H7 (cell line): Measurements from ENCODE around the gene WDR7. TPM values are rescaled to one million over a fixed set of nuclear protein-coding genes. Genes with fewer than 3 reads are reported as not detected.

ENCODE experiments used
- DNase-seq: peaks from one replicate; pipeline ENCODE4 v3.0.0; 2012
- H3K27me3 ChIP-seq: 2 replicates; pipeline ENCODE4 v1.6.0; 2011; ENCODE audit warnings: mild to moderate bottlenecking, low read length; ENCODE audit not compliant: control insufficient read depth, insufficient read depth
- H3K36me3 ChIP-seq: replicated peaks from 2 replicates; pipeline ENCODE4 v1.5.1; 2011; ENCODE audit warnings: low read length; ENCODE audit not compliant: control insufficient read depth, insufficient read depth
- H3K4me3 ChIP-seq: 2 replicates; pipeline ENCODE4 v1.5.1; 2011; ENCODE audit warnings: low read depth, mild to moderate bottlenecking, control low read depth, low read length, moderate library complexity; ENCODE audit not compliant: insufficient read depth
- total RNA-seq: library from RNA; depleted of rRNA; stranded (reverse); fragments of >200 nt; shearing (Covaris generic); gene quantifications from 2 replicates; pipeline ENCODE4 v1.2.3, GENCODE V29; 2014

WDR7 gene
- total RNA-seq, 1 experiment from 2014 or later: 6.2 TPM

DNA sequence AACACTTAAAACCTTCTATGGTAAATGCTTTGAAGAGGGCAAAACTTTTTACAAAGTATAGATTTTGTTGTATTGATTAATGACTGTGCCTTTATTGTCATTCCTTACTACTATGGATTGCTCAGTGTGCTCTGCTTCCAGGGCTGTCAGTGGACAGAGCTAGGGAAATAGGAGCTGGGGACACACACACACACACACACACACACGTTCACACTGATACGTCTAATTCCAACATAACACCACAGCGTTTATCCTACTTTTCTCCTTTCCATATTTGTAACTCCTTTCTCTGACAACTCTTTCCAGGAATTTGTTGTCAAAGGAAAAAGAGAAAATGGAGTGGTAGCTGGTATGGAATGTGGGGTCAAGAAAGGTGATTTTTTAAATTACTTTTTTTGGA, 21.8 kb downstream of the WDR7 start:
- DNase-seq: no peak
- Histone ChIP-seq H3K36me3 (no peaks in the 10 kb centered on the region), H3K27me3 (no peaks in the 10 kb centered on the region), H3K4me3 (no peak overlapping the region)

DNA sequence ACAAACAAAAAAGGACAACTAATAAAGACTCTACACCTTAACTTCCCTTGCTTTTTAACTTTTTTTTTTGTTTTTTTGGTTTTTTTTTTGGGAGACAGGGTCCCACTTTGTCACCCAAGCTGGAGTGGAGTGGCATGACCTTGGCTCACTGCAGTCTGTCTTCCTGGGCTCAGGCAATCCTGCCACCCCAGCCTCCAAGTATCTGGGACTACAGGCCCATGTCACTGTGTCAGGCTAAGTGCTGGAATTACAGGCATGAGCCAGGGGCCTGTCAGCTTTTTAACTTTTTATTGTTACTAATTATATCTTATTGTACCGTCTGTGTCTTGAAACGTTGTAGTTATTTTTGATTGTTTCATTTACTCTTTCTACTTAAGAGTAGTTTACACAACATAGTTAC, 25.5 kb downstream of the WDR7 start:
- H3K27me3 ChIP-seq: no peaks in the 10 kb centered on the region
- no peak overlapping the region for H3K4me3 ChIP-seq
- DNase-seq: no peak
- no peaks in the 10 kb centered on the region for H3K36me3 ChIP-seq

DNA sequence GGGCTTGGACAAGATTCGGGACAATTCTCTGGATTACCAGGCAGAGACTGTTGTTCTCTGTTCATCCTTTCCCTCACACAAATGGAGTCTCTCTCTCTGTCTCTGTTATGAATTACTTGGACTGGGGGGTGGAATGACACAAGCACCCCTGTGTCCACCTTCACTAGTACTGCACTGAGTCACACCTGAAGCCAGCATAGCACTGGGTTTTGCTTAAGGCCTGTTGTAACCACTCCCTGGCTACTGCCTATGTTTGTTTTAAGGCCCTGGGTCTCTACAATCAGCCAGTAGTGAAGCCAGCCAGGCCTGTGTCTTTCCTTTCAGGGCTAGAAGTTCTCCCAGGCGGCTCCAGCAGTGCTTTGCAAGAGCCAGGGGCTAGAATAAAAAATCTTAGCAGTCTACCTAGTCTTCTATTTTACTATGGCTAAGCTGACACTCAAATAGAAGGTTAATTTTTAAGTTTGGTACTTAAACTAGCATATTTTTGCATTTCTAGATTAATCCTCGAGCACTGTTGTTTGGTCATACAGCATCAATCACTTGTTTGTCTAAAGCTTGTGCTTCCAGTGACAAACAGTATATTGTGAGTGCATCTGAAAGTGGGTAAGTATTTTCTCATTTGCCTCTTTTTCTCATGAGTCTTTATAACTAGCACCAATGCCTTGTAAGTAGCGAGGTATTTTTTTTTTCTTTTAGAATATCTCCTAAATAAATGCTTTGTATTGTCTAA, 27.8 kb downstream of the WDR7 start:
- Histone ChIP-seq H3K27me3 (no peaks in the 10 kb centered on the region), H3K36me3 (no peaks in the 10 kb centered on the region), H3K4me3 (no peak overlapping the region)
- no peak for DNase-seq

DNA sequence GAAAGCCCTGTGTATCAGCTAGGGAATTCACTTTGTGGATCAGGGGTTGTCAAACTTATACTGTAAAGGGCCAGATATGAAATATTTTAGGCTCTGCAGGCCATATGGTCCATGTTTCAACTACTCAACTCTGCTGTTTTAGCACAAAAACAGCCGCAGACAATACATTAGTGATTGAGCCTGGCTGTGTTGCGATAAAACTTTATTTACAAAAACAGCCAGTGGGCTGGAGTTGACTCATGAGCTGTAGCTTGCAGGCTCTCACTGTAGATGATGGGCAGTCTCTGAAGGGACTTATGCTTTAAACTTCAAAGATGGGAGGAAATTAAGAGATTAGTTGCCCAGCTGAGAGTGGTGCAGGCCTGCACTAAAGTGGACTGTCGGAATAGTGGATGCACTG, 33.1 kb downstream of the WDR7 start:
- no peaks in the 10 kb centered on the region for H3K36me3 ChIP-seq
- DNase-seq: no peak
- no peaks in the 10 kb centered on the region for H3K27me3 ChIP-seq

DNA sequence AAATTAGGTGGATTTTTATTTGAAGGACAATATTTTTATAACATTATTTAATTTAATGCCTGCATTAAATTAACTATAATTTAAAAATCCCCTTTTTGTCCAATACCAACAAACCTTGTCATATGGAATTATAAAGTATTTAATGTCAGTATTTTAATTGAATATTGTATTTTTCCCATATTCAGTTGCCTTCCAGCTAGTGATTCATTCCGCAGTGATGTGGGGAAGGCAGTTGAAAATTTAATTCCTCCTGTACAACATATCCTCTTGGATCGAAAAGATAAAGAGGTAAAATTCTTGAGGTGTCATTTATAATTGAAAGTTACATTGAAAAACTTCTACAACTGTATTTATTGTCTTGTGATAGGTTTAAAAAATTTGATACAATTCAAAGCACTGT, 40.4 kb downstream of the WDR7 start:
- DNase-seq: no peak
- Histone ChIP-seq H3K27me3 (no peaks in the 10 kb centered on the region), H3K4me3 (no peak overlapping the region), H3K36me3 (no peaks in the 10 kb centered on the region)

More for the DNA sequence above, 33.1 kb downstream of the WDR7 start:
- H3K4me3 ChIP-seq: no peak overlapping the region

DNA sequence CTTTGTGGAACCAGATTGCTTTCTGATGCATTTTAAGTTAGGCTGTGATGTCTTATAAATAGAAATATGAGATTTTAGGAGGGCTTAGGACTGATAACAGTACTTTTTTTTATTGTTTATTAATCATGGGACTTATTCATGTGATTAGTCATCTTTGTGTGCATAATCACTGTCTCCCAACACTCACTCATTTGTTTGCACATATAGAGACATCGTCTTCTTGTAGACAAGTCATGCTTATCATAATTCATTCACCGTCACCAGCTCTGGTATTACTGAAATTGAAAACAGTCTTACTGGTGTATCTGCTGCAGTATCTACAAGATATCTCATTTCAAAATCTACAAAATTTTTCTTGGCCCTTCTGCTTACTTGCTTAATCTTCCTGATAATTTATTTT, 45.8 kb downstream of the WDR7 start:
- H3K36me3 ChIP-seq: no peaks in the 10 kb centered on the region
- H3K27me3 ChIP-seq: no peaks in the 10 kb centered on the region
- no peak overlapping the region for H3K4me3 ChIP-seq
- no peak for DNase-seq

DNA sequence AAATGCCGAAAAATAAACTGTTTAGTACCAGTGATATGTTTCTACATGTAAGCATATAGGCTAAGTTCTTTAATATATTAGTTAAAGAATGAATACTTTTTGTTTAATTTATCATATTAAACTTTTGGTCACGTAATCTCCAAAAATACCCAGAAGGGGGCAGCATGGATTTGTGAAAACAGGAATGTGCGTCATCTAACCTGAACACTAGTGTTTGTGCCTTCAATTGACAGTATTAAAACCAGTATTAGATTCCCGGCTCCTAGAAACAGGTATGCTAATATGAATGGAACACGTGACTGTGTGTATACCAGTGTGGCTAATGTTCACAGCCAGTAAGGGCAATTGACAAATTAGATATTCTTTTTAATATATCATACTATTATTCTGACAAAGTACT, 51.8 kb downstream of the WDR7 start:
- H3K4me3 ChIP-seq: no peak overlapping the region
- no peaks in the 10 kb centered on the region for H3K36me3 ChIP-seq
- DNase-seq: peak; percentile 36
- H3K27me3 ChIP-seq: no peaks in the 10 kb centered on the region

DNA sequence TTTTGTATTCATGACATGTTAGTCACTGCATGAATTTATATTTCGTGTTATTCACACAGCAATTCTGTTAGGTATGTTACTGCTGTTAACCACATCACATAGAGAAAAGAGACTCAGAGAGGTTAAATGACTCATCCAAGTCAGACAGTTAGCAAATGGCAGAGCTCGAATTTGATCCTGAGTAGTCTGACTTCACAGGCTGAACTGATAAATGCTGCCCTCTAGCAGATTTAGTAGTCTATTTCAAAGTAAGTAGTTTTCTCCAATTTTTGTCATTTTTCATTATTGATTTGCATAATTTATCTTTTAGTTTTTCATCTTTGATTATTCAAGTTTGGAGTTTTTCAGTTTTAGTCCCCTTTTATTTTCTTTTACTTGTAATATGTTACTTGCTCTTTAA, 58.3 kb downstream of the WDR7 start:
- Histone ChIP-seq H3K4me3 (no peak overlapping the region), H3K27me3 (no peaks in the 10 kb centered on the region), H3K36me3 (no peaks in the 10 kb centered on the region)
- DNase-seq: peak; percentile 22

DNA sequence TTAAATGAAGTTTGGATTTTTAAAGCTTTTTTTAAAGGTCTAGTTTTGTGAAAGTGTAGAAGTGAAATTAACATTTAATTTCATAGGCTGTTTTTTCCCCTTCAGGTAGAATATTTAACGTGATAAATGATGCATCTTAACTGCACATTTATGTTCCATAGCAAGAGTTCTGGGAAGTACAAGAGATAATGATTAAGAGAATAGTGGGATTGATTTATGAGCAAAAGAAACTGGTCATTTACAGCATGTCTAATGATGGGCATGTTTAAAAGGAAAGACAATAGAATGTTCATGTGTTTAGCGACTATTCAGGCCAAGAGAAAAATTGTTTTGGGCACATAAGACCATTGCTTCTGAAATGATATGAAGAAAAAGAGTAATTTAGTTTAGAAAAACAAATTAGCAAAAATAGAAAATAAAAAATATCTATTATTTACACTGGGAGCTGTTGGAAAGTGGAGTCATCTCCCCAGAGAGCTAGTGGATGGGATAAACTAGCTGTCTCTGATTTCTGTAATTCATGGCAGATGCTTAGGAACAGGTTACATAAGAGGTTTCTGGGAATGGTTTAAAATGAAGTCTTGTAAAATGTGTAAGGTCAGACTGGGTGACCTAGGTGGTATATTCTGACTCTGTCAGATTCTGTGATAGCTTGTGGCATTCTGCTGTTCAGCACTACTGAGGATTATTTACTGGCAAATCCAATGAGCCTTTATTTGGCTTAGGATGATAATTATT, 60.7 kb downstream of the WDR7 start:
- H3K4me3 ChIP-seq: no peak overlapping the region
- H3K27me3 ChIP-seq: no peaks in the 10 kb centered on the region
- no peak for DNase-seq
- no peaks in the 10 kb centered on the region for H3K36me3 ChIP-seq

DNA sequence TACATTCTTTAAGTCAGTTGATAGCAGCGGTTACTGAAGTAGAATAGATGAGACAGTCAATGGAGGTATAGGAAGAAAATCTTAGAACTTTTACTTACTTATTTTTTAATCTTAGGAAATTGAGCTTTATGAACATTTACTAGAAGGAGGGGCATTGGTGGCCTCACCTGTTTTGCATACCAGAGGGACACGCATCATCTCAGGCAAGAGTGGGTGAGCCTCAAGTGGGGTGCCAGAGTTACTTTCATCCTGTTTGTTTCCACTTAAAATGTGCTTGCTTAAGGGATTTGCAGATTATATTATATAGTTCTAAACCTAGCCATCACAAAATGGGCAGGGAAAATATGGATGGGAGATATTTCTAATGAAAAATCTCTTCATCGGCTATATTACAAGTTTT, 61.6 kb downstream of the WDR7 start:
- no peak for DNase-seq
- Histone ChIP-seq H3K36me3 (no peaks in the 10 kb centered on the region), H3K27me3 (no peaks in the 10 kb centered on the region), H3K4me3 (no peak overlapping the region)

DNA sequence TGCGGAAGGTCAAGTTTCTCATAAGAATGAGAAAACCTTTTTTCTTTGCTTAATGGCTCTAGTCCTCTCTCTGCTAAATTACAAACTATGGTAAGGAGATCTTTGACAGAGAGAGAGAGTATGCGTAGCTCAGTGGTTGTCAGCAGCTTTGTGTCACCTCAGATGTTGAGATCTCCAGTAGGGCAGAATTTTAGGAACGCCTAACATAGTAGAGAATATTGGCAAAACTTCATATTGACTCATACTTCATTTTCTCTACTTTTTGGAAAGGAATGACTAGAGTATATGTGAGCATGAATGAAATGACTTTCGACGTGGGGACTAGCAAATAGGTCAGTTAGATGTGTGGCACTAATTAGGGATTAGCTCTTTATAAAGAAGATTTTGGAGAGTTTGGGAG, 64.0 kb downstream of the WDR7 start:
- DNase-seq: no peak
- H3K4me3 ChIP-seq: no peak overlapping the region
- H3K36me3 ChIP-seq: no peaks in the 10 kb centered on the region; the same call in 1 of the 2 replicates
- H3K27me3 ChIP-seq: no peaks in the 10 kb centered on the region

DNA sequence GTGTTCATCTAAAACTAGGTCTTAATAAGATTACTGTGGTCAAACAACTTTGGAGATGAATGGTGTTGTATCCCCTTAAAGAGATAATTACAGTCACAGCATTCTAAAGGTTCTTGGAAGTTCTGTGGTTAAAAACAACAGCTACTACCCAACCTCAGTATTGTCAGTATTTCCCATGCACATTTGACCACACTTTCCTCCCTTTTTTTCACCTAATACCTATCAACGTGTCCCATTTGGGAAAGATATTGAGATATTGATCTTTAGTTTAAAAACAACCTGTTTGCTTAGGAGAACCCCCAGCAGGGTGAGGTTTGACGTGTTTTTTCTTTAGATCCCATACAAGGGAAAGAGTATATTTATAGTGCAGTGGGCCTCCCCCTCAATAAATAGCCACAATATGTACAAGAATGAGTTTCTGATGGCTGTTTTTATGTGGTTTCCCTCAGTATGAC, 65.6 kb downstream of the WDR7 start:
- no peak for DNase-seq
- Histone ChIP-seq H3K36me3 (no peaks in the 10 kb centered on the region; the same call in 1 of the 2 replicates), H3K4me3 (no peak overlapping the region), H3K27me3 (no peaks in the 10 kb centered on the region)

DNA sequence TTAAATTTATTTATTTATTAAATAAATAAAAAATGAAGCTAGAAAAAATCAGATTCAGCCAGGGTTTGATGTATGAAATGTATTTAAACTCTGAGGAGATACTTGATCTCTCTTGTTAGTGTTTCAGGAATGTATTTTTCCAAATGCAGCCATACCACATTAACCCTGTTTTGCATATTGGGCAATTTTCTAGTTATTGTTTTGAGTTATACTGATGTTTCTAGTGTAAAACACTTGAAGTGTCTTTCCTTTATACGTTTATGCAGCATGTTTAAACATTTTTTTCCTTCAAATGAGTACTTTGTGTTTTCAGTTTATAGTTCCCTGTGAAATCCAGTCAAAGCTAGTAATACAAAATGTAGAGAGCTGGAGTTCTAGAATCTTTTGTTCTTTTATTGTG, 69.9 kb downstream of the WDR7 start:
- Histone ChIP-seq H3K27me3 (no peaks in the 10 kb centered on the region), H3K36me3 (no peaks in the 10 kb centered on the region; the same call in 1 of the 2 replicates), H3K4me3 (no peak overlapping the region)
- DNase-seq: no peak

DNA sequence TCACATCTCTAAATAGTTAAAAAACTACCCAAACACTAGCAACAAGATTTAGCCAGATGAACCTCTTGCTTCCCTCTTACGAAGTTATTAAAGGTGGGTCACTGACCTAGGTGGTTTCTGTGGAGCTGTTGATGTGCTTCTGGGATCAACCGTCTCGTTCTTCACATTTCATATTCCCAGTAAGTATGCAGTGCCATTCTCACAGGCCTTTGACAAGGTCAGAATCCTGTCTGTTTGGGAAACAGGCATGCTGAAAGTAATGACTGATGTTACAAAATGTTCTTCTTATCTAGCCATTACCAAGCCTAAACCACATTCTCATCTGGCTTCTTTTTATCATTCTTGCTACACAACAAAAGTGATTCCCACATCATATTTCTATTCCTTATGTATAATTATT, 70.3 kb downstream of the WDR7 start:
- H3K4me3 ChIP-seq: no peak overlapping the region
- no peaks in the 10 kb centered on the region for H3K27me3 ChIP-seq
- DNase-seq: no peak
- no peaks in the 10 kb centered on the region; the same call in 1 of the 2 replicates for H3K36me3 ChIP-seq

DNA sequence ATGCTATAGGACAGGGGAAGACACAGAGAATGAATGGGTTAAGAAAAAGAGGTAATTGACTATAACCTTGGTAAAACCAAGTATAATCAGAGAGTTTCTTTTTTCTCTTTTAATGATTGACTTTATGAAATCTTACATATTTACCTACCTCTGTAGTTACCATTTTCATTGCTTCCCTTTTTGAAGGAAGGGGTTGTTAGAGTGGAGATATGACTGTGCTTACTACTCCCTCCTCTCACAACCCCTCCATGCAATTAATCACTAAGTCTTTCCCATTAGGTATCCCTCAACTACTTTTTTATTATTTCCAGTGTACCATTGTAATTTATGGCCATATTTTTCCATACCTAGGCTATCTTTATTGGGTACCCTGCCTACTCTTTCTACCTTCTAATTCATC, 71.4 kb downstream of the WDR7 start:
- Histone ChIP-seq H3K27me3 (no peaks in the 10 kb centered on the region), H3K4me3 (no peak overlapping the region), H3K36me3 (no peaks in the 10 kb centered on the region; the same call in 1 of the 2 replicates)
- no peak for DNase-seq
